ENCODE results near the gene PCDH9.

The PCDH9 gene

DNA sequence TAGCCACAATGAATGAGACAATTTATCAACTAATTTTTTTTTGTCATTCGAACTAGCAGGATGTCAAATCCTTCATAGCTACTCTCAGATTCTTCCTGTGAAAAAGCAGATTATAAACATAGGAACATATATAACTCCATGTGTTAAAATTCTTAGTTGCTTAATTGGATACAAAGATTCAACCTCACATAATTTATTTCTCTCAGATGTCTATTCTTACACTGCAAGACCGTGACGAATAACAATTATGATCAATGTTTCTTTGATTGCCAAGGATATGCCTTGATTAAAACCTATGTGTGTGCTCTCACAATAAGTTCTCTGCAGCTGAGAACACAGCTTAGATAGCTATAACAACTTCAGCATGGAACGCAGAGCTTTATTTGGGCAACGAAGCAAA lies 872.7 kb downstream of the PCDH9 start:
- no peak overlapping the region for H3K4me3 ChIP-seq (ENCODE audit: low read length)
- H2BK5ac ChIP-seq (ENCODE audit: low read length) = no peak overlapping the region
- no peaks in the 10 kb centered on the region for H3K79me2 ChIP-seq (ENCODE audit: control insufficient read depth, insufficient read depth, low read length)
- H2BK15ac ChIP-seq (replicated peaks; ENCODE audit: low read depth) = no peak overlapping the region
- no peak overlapping the region for H3K27ac ChIP-seq (ENCODE audit: low read depth, low read length)
- H4K5ac ChIP-seq (ENCODE audit: low read length) = no peak overlapping the region
- H3K79me1 ChIP-seq (ENCODE audit: low read length) = no peaks in the 10 kb centered on the region
- H3K27me3 ChIP-seq (ENCODE audit: insufficient read depth, low read length, poor library complexity) = no peaks in the 10 kb centered on the region
- H3K4ac ChIP-seq (ENCODE audit: low read depth, low read length) = no peak overlapping the region
- H3K36me3 ChIP-seq (ENCODE audit: control insufficient read depth, insufficient read depth, low read length) = no peaks in the 10 kb centered on the region
- H4K8ac ChIP-seq (ENCODE audit: low read depth, low read length) = no peak overlapping the region
- no peaks in the 10 kb centered on the region for H3K4me1 ChIP-seq (ENCODE audit: control insufficient read depth, low read depth, low read length)
- no CpG with 5 or more reads among the region's 5 CpGs for WGBS (ENCODE audit: extremely low coverage, insufficient coverage, low lambda C conversion rate)
- no peak overlapping the region for H3K18ac ChIP-seq (ENCODE audit: low read length)
- no peak for DNase-seq
- H3K9ac ChIP-seq (ENCODE audit: low read length) = no peak overlapping the region
- H2BK120ac ChIP-seq (ENCODE audit: low read depth, low read length) = no peak overlapping the region
- no peak overlapping the region for H3K56ac ChIP-seq (ENCODE audit: low read length)
- no peak overlapping the region for H3K4me2 ChIP-seq (ENCODE audit: low read length)
- no peak overlapping the region for H3K23ac ChIP-seq (ENCODE audit: low read length)
- no peak overlapping the region for H2AK5ac ChIP-seq (ENCODE audit: low read length)

DNA sequence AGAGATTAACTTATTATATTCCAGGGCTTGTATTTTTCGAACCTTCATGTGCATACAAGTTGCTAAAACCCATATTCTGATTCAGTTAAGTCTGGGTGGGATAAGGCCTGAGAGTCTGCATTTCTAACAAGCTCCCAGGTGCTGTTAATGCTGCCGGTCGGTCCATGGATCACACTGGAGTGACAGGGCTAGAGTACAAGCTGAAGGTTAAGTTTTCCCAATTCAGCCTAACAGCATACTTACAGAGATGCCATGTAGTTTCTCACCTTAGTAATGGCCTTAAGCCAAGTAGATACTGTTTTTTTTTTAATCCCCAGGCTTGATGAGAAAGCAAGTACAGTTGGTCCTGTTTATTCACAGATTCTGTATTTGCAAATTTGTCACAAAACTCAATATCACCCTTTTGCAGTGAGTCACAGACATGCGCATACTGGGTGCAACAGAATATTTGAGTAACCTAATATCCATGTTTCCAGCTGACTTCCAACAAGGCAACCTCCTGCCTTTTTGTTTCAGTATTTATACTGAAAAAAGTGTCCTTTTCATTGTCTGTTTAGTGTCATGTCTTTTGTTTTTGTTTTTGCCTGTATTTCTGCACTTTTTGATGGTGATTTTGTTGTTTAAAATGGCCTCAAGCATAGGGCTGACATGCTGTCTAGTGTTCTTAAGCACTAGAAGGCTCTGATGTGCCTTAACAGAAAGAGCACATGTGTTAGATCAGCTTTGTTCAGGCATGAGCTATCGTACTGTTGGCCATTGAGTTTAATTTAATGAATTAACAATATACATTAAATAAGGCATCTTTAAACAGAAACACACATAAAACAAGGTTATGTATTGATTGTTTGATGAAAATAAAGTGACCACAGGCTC lies 875.0 kb downstream of the PCDH9 start:
- H3K4me3 ChIP-seq (ENCODE audit: low read length) = no peak overlapping the region
- H3K9ac ChIP-seq (ENCODE audit: low read length) = no peak overlapping the region
- H2BK15ac ChIP-seq (replicated peaks; ENCODE audit: low read depth) = no peak overlapping the region
- H3K56ac ChIP-seq (ENCODE audit: low read length) = no peak overlapping the region
- no peak overlapping the region for H2BK5ac ChIP-seq (ENCODE audit: low read length)
- H3K18ac ChIP-seq (ENCODE audit: low read length) = no peak overlapping the region
- H2BK120ac ChIP-seq (ENCODE audit: low read depth, low read length) = no peak overlapping the region
- no CpG with 5 or more reads among the region's 5 CpGs for WGBS (ENCODE audit: extremely low coverage, insufficient coverage, low lambda C conversion rate)
- no peak overlapping the region for H4K8ac ChIP-seq (ENCODE audit: low read depth, low read length)
- H3K4me2 ChIP-seq (ENCODE audit: low read length) = no peak overlapping the region
- H3K27me3 ChIP-seq (ENCODE audit: insufficient read depth, low read length, poor library complexity) = no peaks in the 10 kb centered on the region
- no peaks in the 10 kb centered on the region for H3K4me1 ChIP-seq (ENCODE audit: control insufficient read depth, low read depth, low read length)
- H3K36me3 ChIP-seq (ENCODE audit: control insufficient read depth, insufficient read depth, low read length) = no peaks in the 10 kb centered on the region
- H3K27ac ChIP-seq (ENCODE audit: low read depth, low read length) = no peak overlapping the region
- no peak overlapping the region for H4K5ac ChIP-seq (ENCODE audit: low read length)
- no peak overlapping the region for H2AK5ac ChIP-seq (ENCODE audit: low read length)
- H3K23ac ChIP-seq (ENCODE audit: low read length) = no peak overlapping the region
- H3K79me2 ChIP-seq (ENCODE audit: control insufficient read depth, insufficient read depth, low read length) = no peaks in the 10 kb centered on the region
- no peak for DNase-seq
- no peak overlapping the region for H3K4ac ChIP-seq (ENCODE audit: low read depth, low read length)
- no peaks in the 10 kb centered on the region for H3K79me1 ChIP-seq (ENCODE audit: low read length)

DNA sequence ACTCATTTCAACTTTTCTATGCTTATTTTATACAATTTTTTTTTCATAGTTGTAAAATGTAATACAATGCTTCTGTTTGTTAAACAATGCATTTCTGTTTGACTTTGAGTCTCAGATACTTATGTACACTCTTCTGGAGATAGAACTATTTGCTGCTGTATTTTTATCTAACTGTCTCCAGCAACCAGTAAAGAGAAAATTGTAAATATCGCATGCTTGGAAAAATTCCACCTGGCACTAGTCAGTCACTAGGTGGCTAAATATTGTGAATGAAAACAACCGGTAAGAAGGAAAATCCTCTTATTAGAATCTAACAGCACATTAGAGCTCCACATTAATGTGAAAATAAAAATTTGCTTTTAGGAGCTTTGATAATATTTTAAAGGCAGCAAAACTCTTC lies 876.5 kb downstream of the PCDH9 start:
- DNase-seq = no peak
- Histone ChIP-seq H3K18ac (ENCODE audit: low read length) (no peak overlapping the region), H2BK5ac (ENCODE audit: low read length) (no peak overlapping the region), H3K79me2 (ENCODE audit: control insufficient read depth, insufficient read depth, low read length) (no peaks in the 10 kb centered on the region), H2AK5ac (ENCODE audit: low read length) (no peak overlapping the region), H2BK120ac (ENCODE audit: low read depth, low read length) (no peak overlapping the region), H3K27me3 (ENCODE audit: insufficient read depth, low read length, poor library complexity) (no peaks in the 10 kb centered on the region), H3K36me3 (ENCODE audit: control insufficient read depth, insufficient read depth, low read length) (no peaks in the 10 kb centered on the region), H3K9ac (ENCODE audit: low read length) (no peak overlapping the region), H3K56ac (ENCODE audit: low read length) (no peak overlapping the region), H3K4me3 (ENCODE audit: low read length) (no peak overlapping the region), H3K27ac (ENCODE audit: low read depth, low read length) (no peak overlapping the region), H4K8ac (ENCODE audit: low read depth, low read length) (no peak overlapping the region), H3K79me1 (ENCODE audit: low read length) (no peaks in the 10 kb centered on the region), H4K5ac (ENCODE audit: low read length) (no peak overlapping the region), H3K23ac (ENCODE audit: low read length) (no peak overlapping the region), H3K4ac (ENCODE audit: low read depth, low read length) (no peak overlapping the region), H3K4me1 (ENCODE audit: control insufficient read depth, low read depth, low read length) (no peaks in the 10 kb centered on the region), H2BK15ac (replicated peaks; ENCODE audit: low read depth) (no peak overlapping the region), H3K4me2 (ENCODE audit: low read length) (no peak overlapping the region)
- WGBS (ENCODE audit: extremely low coverage, insufficient coverage, low lambda C conversion rate) = no CpG with 5 or more reads among the region's 2 CpGs

DNA sequence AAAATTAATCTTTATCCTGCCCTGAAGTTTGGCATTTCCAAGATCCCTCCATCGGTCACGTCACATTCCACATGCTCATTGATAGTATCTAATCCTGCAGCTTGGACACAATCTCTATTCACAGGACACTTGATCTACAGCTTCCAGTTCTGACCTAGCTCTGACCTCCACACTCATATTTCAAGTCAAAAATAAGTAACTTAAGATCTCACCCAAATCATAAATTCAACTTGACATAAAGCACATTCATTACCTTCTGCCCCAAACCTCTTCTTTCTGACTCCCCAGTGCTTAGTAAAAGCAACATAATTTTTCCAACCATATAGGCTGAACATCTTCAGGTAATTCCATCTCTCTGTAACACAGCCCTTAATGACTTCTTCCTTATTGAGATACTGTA lies 880.2 kb downstream of the PCDH9 start:
- Histone ChIP-seq H3K27ac (ENCODE audit: low read depth, low read length) (no peak overlapping the region), H3K4me1 (ENCODE audit: control insufficient read depth, low read depth, low read length) (no peaks in the 10 kb centered on the region), H3K18ac (ENCODE audit: low read length) (no peak overlapping the region), H4K8ac (ENCODE audit: low read depth, low read length) (no peak overlapping the region), H3K79me2 (ENCODE audit: control insufficient read depth, insufficient read depth, low read length) (no peaks in the 10 kb centered on the region), H3K79me1 (ENCODE audit: low read length) (no peaks in the 10 kb centered on the region), H3K56ac (ENCODE audit: low read length) (no peak overlapping the region), H3K4ac (ENCODE audit: low read depth, low read length) (no peak overlapping the region), H3K9ac (ENCODE audit: low read length) (no peak overlapping the region), H2BK5ac (ENCODE audit: low read length) (no peak overlapping the region), H3K4me3 (ENCODE audit: low read length) (no peak overlapping the region), H3K36me3 (ENCODE audit: control insufficient read depth, insufficient read depth, low read length) (no peaks in the 10 kb centered on the region), H2AK5ac (ENCODE audit: low read length) (no peak overlapping the region), H3K27me3 (ENCODE audit: insufficient read depth, low read length, poor library complexity) (no peaks in the 10 kb centered on the region), H2BK15ac (replicated peaks; ENCODE audit: low read depth) (no peak overlapping the region), H2BK120ac (ENCODE audit: low read depth, low read length) (no peak overlapping the region), H3K23ac (ENCODE audit: low read length) (no peak overlapping the region), H3K4me2 (ENCODE audit: low read length) (no peak overlapping the region), H4K5ac (ENCODE audit: low read length) (no peak overlapping the region)
- no peak for DNase-seq
- no CpG with 5 or more reads among the region's 2 CpGs for WGBS (ENCODE audit: extremely low coverage, insufficient coverage, low lambda C conversion rate)

DNA sequence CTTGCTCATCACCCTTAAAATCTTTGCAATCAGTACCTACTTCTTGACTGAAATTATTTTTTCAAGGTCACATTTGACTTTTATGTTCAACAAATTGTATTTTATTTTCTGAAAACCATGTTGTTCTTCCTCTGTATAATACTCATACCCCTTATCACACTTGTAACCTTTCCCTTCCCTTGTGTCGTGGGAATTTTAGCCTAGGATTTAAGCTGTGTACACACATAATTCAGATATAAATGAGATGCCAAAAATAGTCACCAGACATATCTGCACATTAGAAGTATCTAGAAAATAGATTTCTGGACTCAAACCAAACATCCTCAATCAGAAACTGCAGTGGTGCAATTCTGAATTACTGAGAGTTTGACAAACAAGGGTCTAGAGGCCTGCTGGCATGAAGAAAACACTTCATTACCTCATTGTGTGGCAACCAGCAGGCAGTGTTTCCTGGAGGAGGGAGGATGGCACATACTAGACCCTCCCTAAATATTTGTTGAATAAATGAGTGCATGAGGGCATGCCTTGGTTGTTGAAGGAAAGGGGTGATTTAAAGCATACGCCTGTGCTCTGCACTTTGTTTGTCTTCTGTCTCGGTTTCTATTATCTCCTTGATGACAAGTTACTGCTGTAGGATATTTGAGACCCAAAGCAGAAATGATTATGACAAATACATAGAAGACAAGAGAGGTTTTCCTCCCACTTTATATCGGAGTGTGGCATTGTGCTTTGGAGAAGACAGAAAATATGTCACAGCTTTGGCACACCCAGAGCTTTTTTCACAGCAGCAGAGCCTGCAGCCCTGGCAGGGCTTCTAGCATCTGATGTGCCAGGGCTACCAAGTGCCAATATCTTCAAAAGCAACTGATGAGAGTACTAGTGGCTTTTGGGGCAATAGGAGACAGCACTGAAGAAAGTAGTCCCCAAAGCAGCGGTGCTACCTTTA lies 881.1 kb downstream of the PCDH9 start:
- H3K4ac ChIP-seq (ENCODE audit: low read depth, low read length) = no peak overlapping the region
- no peak overlapping the region for H3K23ac ChIP-seq (ENCODE audit: low read length)
- H3K56ac ChIP-seq (ENCODE audit: low read length) = no peak overlapping the region
- no CpG with 5 or more reads among the region's 5 CpGs for WGBS (ENCODE audit: extremely low coverage, insufficient coverage, low lambda C conversion rate)
- no peak overlapping the region for H3K18ac ChIP-seq (ENCODE audit: low read length)
- H3K4me1 ChIP-seq (ENCODE audit: control insufficient read depth, low read depth, low read length) = no peaks in the 10 kb centered on the region
- H4K8ac ChIP-seq (ENCODE audit: low read depth, low read length) = no peak overlapping the region
- H3K79me1 ChIP-seq (ENCODE audit: low read length) = no peaks in the 10 kb centered on the region
- H2BK120ac ChIP-seq (ENCODE audit: low read depth, low read length) = no peak overlapping the region
- no peak overlapping the region for H3K4me3 ChIP-seq (ENCODE audit: low read length)
- H4K5ac ChIP-seq (ENCODE audit: low read length) = no peak overlapping the region
- H3K27me3 ChIP-seq (ENCODE audit: insufficient read depth, low read length, poor library complexity) = no peaks in the 10 kb centered on the region
- H3K4me2 ChIP-seq (ENCODE audit: low read length) = no peak overlapping the region
- DNase-seq = no peak
- no peak overlapping the region for H2BK15ac ChIP-seq (replicated peaks; ENCODE audit: low read depth)
- no peak overlapping the region for H2BK5ac ChIP-seq (ENCODE audit: low read length)
- no peaks in the 10 kb centered on the region for H3K79me2 ChIP-seq (ENCODE audit: control insufficient read depth, insufficient read depth, low read length)
- no peaks in the 10 kb centered on the region for H3K36me3 ChIP-seq (ENCODE audit: control insufficient read depth, insufficient read depth, low read length)
- no peak overlapping the region for H2AK5ac ChIP-seq (ENCODE audit: low read length)
- no peak overlapping the region for H3K9ac ChIP-seq (ENCODE audit: low read length)
- H3K27ac ChIP-seq (ENCODE audit: low read depth, low read length) = no peak overlapping the region
